HG03139 (cell line): ENCODE data around the gene TEX10.

ENCODE experiments used
- ATAC-seq: cut with Tn5 transposase; IDR thresholded peaks from one replicate; pipeline ENCODE4 v1.9.1; 2021; ENCODE audit not compliant: unreplicated experiment

The TEX10 gene

DNA sequence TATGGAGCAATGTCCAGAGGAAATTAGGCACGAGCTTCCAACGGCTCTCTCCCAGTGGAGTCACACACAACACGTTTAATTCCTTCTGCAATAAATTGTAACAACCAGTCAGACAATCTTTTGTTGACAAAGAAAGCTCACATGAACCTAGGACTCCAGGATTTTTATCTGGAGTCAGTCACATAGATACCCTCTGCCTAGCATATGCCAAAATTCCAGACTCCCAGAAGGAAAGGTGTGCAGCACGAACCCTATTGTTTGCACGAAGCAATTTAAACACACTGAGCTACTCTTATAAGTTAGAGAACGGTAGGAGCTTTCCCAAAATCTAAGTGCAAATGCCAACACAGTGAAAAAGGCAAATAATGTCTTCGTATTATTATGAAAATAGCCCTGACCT is 67.1 kb downstream of the TEX10 start:
- ATAC-seq: no peak

DNA sequence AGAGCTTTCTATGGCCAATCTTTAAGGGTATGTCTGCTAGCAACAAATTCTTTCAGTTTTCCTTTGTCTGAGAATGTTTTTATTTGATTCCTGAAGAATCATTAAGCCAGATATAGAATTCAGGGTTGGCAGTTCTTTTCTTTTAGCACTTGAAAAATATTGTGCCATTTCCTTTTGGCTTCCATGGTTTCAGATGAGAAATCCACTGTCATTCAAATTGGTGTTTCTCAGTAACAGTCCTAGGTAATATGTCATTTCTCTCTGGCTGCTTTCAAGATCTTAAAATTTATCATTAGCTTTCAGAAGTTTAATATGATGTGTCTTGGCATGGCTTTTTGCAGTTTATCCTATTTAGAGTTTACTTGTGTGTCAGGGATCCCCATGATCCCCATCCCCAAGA is 67.7 kb downstream of the TEX10 start:
- ATAC-seq: no peak

- ATAC-seq: no peak
These were observed 68.5 kb downstream of the TEX10 start for GRCh38 chr9:100284247-100284646.

DNA sequence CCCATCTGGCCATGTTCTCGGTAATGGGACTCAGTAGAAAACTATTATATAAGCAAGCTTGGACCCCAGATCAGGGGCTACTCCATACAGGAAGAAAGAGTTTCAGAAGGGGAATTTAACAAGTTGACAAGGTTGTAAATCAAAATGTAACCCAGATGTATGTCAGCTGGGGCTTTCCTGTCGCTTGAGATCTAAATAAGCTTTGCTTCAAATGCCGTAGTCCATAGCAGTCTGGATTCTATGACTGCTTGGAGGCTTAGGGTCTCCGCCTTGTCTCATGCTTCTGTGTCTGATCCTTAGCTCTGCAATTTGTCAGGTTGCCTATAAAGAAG is 70.4 kb downstream of the TEX10 start:
- ATAC-seq: no peak

GRCh38 chr9:100281676-100282387 is 70.9 kb downstream of the TEX10 start:
- ATAC-seq: no peak

- no peak for ATAC-seq
These were observed 71.7 kb downstream of the TEX10 start for GRCh38 chr9:100281066-100281465.

- no peak for ATAC-seq
These were observed 75.4 kb downstream of the TEX10 start for GRCh38 chr9:100277166-100277979.

- ATAC-seq: no peak
These were observed 83.1 kb downstream of the TEX10 start for GRCh38 chr9:100269656-100270055.

GRCh38 chr9:100268271-100268670 is 84.5 kb downstream of the TEX10 start:
- no peak for ATAC-seq

DNA sequence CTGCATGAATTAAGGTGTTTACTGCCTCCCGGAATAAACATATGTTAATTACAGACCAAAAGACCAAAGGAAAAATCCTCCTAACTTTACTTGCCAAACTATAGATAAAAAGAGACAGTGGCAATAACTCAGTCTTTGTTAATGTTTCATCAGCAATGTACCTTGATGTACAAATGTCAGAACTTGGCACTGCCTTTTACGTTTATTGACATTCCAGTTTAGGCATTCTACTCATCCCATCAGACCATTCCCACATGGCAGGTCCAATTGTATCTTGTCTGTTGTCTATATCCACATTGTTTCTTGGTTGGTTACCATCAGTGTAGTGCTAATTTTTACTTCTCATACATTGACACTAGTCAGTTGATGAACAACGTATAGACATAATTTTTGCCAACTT is 85.5 kb downstream of the TEX10 start:
- ATAC-seq: no peak
